ENCODE results near the gene POC1B.
A peak's percentile ranks its signal among the peaks of the same experiment; 100 is the strongest.

The POC1B gene

GRCh38 chr12:89494411-89495231 lies 31.2 kb downstream of the POC1B start:
- no peak for DNase-seq

GRCh38 chr12:89493670-89494302 lies 32.1 kb downstream of the POC1B start:
- no peak for DNase-seq

- DNase-seq = no peak
Observed at GRCh38 chr12:89492883-89493282, 33.0 kb downstream of the POC1B start.

GRCh38 chr12:89490922-89491321 lies 34.9 kb downstream of the POC1B start:
- no peak for DNase-seq

GRCh38 chr12:89486264-89486663 lies 39.6 kb downstream of the POC1B start:
- DNase-seq = no peak

- no peak for DNase-seq
Observed at GRCh38 chr12:89484470-89484869, 41.4 kb downstream of the POC1B start.

- no peak for DNase-seq
Observed at GRCh38 chr12:89481213-89481914, 44.5 kb downstream of the POC1B start.

- DNase-seq = no peak
Observed at GRCh38 chr12:89479982-89480381, 45.9 kb downstream of the POC1B start.

- DNase-seq = no peak
Observed at GRCh38 chr12:89477633-89478279, 48.1 kb downstream of the POC1B start.

GRCh38 chr12:89476904-89477595 lies 48.8 kb downstream of the POC1B start:
- no peak for DNase-seq

GRCh38 chr12:89476232-89476631 lies 49.6 kb downstream of the POC1B start:
- no peak for DNase-seq

GRCh38 chr12:89475203-89475990 lies 50.5 kb downstream of the POC1B start:
- DNase-seq = no peak

GRCh38 chr12:89474615-89475014 lies 51.2 kb downstream of the POC1B start:
- no peak for DNase-seq

GRCh38 chr12:89472508-89472907 lies 53.3 kb downstream of the POC1B start:
- DNase-seq = no peak

GRCh38 chr12:89470741-89471509 lies 54.9 kb downstream of the POC1B start:
- DNase-seq = peak; percentile 46

- no peak for DNase-seq
Observed at GRCh38 chr12:89469361-89469760, 56.5 kb downstream of the POC1B start.

GRCh38 chr12:89468648-89469326 lies 57.1 kb downstream of the POC1B start:
- DNase-seq = no peak

- no peak for DNase-seq
Observed at GRCh38 chr12:89468017-89468416, 57.8 kb downstream of the POC1B start.

- DNase-seq = no peak
Observed at GRCh38 chr12:89464974-89465592, 60.8 kb downstream of the POC1B start.
